WTC11 (cell line): ENCODE measurements around the gene CD2.

Experiments used
- CREB1 ChIP-seq: sonication (generic); formaldehyde crosslinking; IDR thresholded peaks from 2 replicates; pipeline ENCODE4 v1.8.0; 2023; ENCODE audit warnings: mild to moderate bottlenecking, missing genetic modification reagents
- CTCF ChIP-seq: fragments of 200-600 bp; IDR thresholded peaks from 2 replicates; pipeline ENCODE4 v1.8.0; 2022; ENCODE audit warnings: antibody characterized with exemption
- FOXK1 ChIP-seq: sonication (generic); formaldehyde crosslinking; IDR thresholded peaks from 2 replicates; pipeline ENCODE4 v1.8.0; 2022; ENCODE audit warnings: mild to moderate bottlenecking, moderate library complexity, missing genetic modification reagents
- IRF2 ChIP-seq: sonication (generic); formaldehyde crosslinking; IDR thresholded peaks from 2 replicates; pipeline ENCODE4 v1.8.0; 2022; ENCODE audit warnings: low read depth, missing genetic modification reagents, borderline replicate concordance
- MAX ChIP-seq: sonication (generic); formaldehyde crosslinking; IDR thresholded peaks from 2 replicates; pipeline ENCODE4 v1.8.0; 2022; ENCODE audit warnings: mild to moderate bottlenecking, missing genetic modification reagents
- NFE2L1 ChIP-seq: sonication (generic); formaldehyde crosslinking; IDR thresholded peaks from 2 replicates; pipeline ENCODE4 v1.8.1; 2023; ENCODE audit warnings: missing genetic modification reagents
- SMAD3 ChIP-seq: sonication (generic); formaldehyde crosslinking; IDR thresholded peaks from 2 replicates; pipeline ENCODE4 v1.8.0; 2022; ENCODE audit warnings: missing genetic modification reagents, mild to moderate bottlenecking, borderline replicate concordance
- TEAD4 ChIP-seq: sonication (generic); formaldehyde crosslinking; IDR thresholded peaks from 2 replicates; pipeline ENCODE4 v1.8.0; 2022; ENCODE audit warnings: mild to moderate bottlenecking, missing genetic modification reagents
- USF2 ChIP-seq: sonication (generic); formaldehyde crosslinking; IDR thresholded peaks from 2 replicates; pipeline ENCODE4 v1.8.1; 2023; ENCODE audit warnings: mild to moderate bottlenecking, missing genetic modification reagents, moderate library complexity
- ZNF121 ChIP-seq: sonication (generic); formaldehyde crosslinking; IDR thresholded peaks from 2 replicates; pipeline ENCODE4 v1.8.0; 2023; ENCODE audit warnings: missing genetic modification reagents
- TF ChIP-seq, protein P1 (sequence below): sonication (generic); formaldehyde crosslinking; IDR thresholded peaks from 2 replicates; pipeline ENCODE4 v1.8.0; 2022; ENCODE audit warnings: mild to moderate bottlenecking, missing genetic modification reagents

GRCh38 chr1:116721451-116722007 lies 32.7 kb upstream of the CD2 start:
- no peak for TF ChIP-seq MAX (CRISPR knock-in tag)
- TF ChIP-seq USF2 (CRISPR knock-in tag), result no peak
- TF ChIP-seq NFE2L1, result no peak
- TF ChIP-seq, protein P1, sequence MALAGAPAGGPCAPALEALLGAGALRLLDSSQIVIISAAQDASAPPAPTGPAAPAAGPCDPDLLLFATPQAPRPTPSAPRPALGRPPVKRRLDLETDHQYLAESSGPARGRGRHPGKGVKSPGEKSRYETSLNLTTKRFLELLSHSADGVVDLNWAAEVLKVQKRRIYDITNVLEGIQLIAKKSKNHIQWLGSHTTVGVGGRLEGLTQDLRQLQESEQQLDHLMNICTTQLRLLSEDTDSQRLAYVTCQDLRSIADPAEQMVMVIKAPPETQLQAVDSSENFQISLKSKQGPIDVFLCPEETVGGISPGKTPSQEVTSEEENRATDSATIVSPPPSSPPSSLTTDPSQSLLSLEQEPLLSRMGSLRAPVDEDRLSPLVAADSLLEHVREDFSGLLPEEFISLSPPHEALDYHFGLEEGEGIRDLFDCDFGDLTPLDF (CRISPR knock-in tag), result no peak
- no peak for TF ChIP-seq TEAD4 (CRISPR knock-in tag)
- no peak for TF ChIP-seq IRF2 (CRISPR knock-in tag)
- TF ChIP-seq CTCF, result no peak
- TF ChIP-seq CREB1 (CRISPR knock-in tag), result no peak
- TF ChIP-seq ZNF121, result no peak
- TF ChIP-seq FOXK1 (CRISPR knock-in tag), result no peak
- no peak for TF ChIP-seq SMAD3 (CRISPR knock-in tag)
